HepG2 (cell line): ENCODE data around the gene ZNF292. TPM values are rescaled to one million over a fixed set of nuclear protein-coding genes. Genes with fewer than 3 reads are reported as not detected.

Experiments
- ATAC-seq: fragments of 200-7000 bp; cut with Tn5 transposase; 3 replicates; pipeline ENCODE4 v1.9.1; 2020; ENCODE audit warnings: mild to moderate bottlenecking, moderate library complexity
- BruUV-seq: library from RNA; stranded (reverse); fragments of 400-500 nt; replicated peaks from 2 replicates; lab custom pipeline; 2021; lab: Mats Ljungman, UMichigan
- CTCF ChIA-PET: fragments of 300-600 bp; formaldehyde crosslinking; extraction: SDS; loops from one replicate; lab custom pipeline; 2021; ENCODE audit warnings: low total read pairs, inconsistent platforms, low intra/inter-chr PET ratio; lab: Yijun Ruan, JAX
- POLR2A ChIA-PET: fragments of 350-600 bp; sonication (Branson Sonifier 250); formaldehyde crosslinking; loops from one replicate; lab custom pipeline; 2020; ENCODE audit warnings: antibody characterized with exemption, inconsistent platforms; lab: Yijun Ruan, JAX
- DNase-seq: peaks from one replicate; pipeline ENCODE4 v3.0.0-alpha.2; 2015; ENCODE audit warnings: low spot score
- FAIRE-seq: peaks from 3 replicates; lab custom pipeline; 2011; peaks lifted over from hg19 to GRCh38; lab: Jason Lieb, UNC
- H2AFZ ChIP-seq: one replicate; pipeline ENCODE4 v1.6.1; 2011; ENCODE audit warnings: low read length, inconsistent platforms
- H3K27ac ChIP-seq: fragments of 300-600 bp; 3 replicates; pipeline ENCODE4 v1.8.0; 2011; ENCODE audit warnings: mixed run types, mild to moderate bottlenecking, mixed read lengths, low read length, inconsistent platforms; ENCODE audit not compliant: insufficient read depth; ENCODE audit errors: extremely low read length
- H3K27me3 ChIP-seq, 2 experiments: fragments of 200-600 bp in 1 of 2; 2 replicates in 1 of 2; 3 replicates in 1 of 2; pipeline versions ENCODE4 v1.6.0 to v1.8.0; 2011; ENCODE audit warnings: low read length in 2 of 2, mild to moderate bottlenecking in 2 of 2, moderate library complexity in 2 of 2, inconsistent platforms in 1 of 2; ENCODE audit not compliant: insufficient read depth in 2 of 2, control insufficient read depth in 1 of 2
- H3K36me3 ChIP-seq, 2 experiments: fragments of 200-600 bp in 1 of 2; replicated peaks in 1 of 2; 2 replicates in 1 of 2; 3 replicates in 1 of 2; pipeline versions ENCODE4 v1.5.1 to v1.8.0; 2011; ENCODE audit warnings: low read length in 2 of 2, inconsistent platforms in 1 of 2; ENCODE audit not compliant: insufficient read depth in 2 of 2, control insufficient read depth in 1 of 2
- H3K4me1 ChIP-seq: 2 replicates; pipeline ENCODE4 v1.5.1; 2012; ENCODE audit warnings: low read length, inconsistent platforms; ENCODE audit not compliant: insufficient read depth
- H3K4me2 ChIP-seq: 2 replicates; pipeline ENCODE4 v1.6.0; 2011; ENCODE audit warnings: low read depth, low read length, inconsistent platforms
- H3K4me3 ChIP-seq, 3 experiments: fragments of 200-600 bp in 1 of 3; sonication (generic), shearing (Covaris generic) in 1 of 3; replicated peaks in 1 of 3; 2 replicates each; pipeline ENCODE4 v1.5.1; 2011 to 2016; ENCODE audit warnings: low read length in 3 of 3, inconsistent platforms in 2 of 3, low read depth in 2 of 3, mild to moderate bottlenecking in 2 of 3, control low read depth in 1 of 3, mixed read lengths in 1 of 3; ENCODE audit not compliant: insufficient read depth in 1 of 3
- H3K79me2 ChIP-seq: one replicate; pipeline ENCODE4 v1.6.1; 2011; ENCODE audit warnings: low read length, inconsistent platforms; ENCODE audit not compliant: insufficient read depth
- H3K9ac ChIP-seq: 2 replicates; pipeline ENCODE4 v1.6.0; 2011; ENCODE audit warnings: mild to moderate bottlenecking, low read depth, low read length, inconsistent platforms; ENCODE audit not compliant: insufficient read depth
- H3K9me3 ChIP-seq: 2 replicates; pipeline ENCODE4 v1.5.1; 2012; ENCODE audit warnings: mild to moderate bottlenecking, low read length
- H4K20me1 ChIP-seq: 2 replicates; pipeline ENCODE4 v1.6.0; 2011; ENCODE audit warnings: inconsistent platforms, mild to moderate bottlenecking, low read length, moderate library complexity; ENCODE audit not compliant: insufficient read depth
- BRCA1 ChIP-seq: sonication (generic); formaldehyde crosslinking; IDR thresholded peaks from 2 replicates; pipeline ENCODE4 v1.4.0; 2020; ENCODE audit warnings: missing genetic modification reagents
- CREB1 ChIP-seq, 2 experiments: fragments of 450-650 bp in 1 of 2; IDR thresholded peaks; 2 replicates each; pipeline ENCODE4 v1.6.1; 2016 to 2017; ENCODE audit warnings: control low read depth in 1 of 2, mild to moderate bottlenecking in 1 of 2, missing compliant biosample characterization in 1 of 2, missing genetic modification characterization in 1 of 2
- FOXA1 ChIP-seq, 2 experiments: fragments of 450-650 bp in 1 of 2; sonication (generic) in 1 of 2; formaldehyde crosslinking in 1 of 2; IDR thresholded peaks; 2 replicates each; pipeline versions ENCODE4 v1.4.0 to v1.6.1; 2016 to 2020; ENCODE audit warnings: missing genetic modification reagents in 1 of 2
- HIC2 ChIP-seq: sonication (generic); formaldehyde crosslinking; IDR thresholded peaks from 2 replicates; pipeline ENCODE4 v1.9.0; 2022; ENCODE audit warnings: low read depth, missing genetic modification reagents
- HNRNPH1 ChIP-seq: fragments of 200-400 bp; formaldehyde crosslinking; optimal IDR thresholded peaks from 2 replicates; pipeline ENCODE3; 2017; ENCODE audit warnings: mild to moderate bottlenecking, low read depth, low read length
- JUND ChIP-seq: sonication (generic); formaldehyde crosslinking; IDR thresholded peaks from 2 replicates; pipeline ENCODE4 v1.8.0; 2022; ENCODE audit warnings: mild to moderate bottlenecking, missing genetic modification reagents
- PAF1 ChIP-seq: IDR thresholded peaks from 2 replicates; pipeline ENCODE4 v1.6.1; 2016; ENCODE audit warnings: missing genetic modification reagents, missing compliant biosample characterization
- POLR2A ChIP-seq, 2 experiments: IDR thresholded peaks; 2 replicates each; pipeline ENCODE4 v1.6.1; 2011; ENCODE audit warnings: low read depth in 2 of 2, low read length in 2 of 2, mild to moderate bottlenecking in 1 of 2, moderate library complexity in 1 of 2; ENCODE audit not compliant: insufficient read depth in 1 of 2
- ZNF207 ChIP-seq: fragments of 450-650 bp; IDR thresholded peaks from 2 replicates; pipeline ENCODE4 v1.6.1; 2016; ENCODE audit warnings: antibody characterized with exemption, borderline replicate concordance
- ZNF335 ChIP-seq: sonication (generic); formaldehyde crosslinking; IDR thresholded peaks from 2 replicates; pipeline ENCODE4 v1.4.0; 2020; ENCODE audit warnings: missing genetic modification reagents
- ZNF746 ChIP-seq: sonication (generic); formaldehyde crosslinking; IDR thresholded peaks from 2 replicates; pipeline ENCODE4 v1.8.0; 2022; ENCODE audit warnings: mild to moderate bottlenecking, missing genetic modification reagents
- ZNF780A ChIP-seq: sonication (generic); formaldehyde crosslinking; IDR thresholded peaks from 2 replicates; pipeline ENCODE4 v1.8.0; 2022; ENCODE audit warnings: mild to moderate bottlenecking, missing genetic modification reagents, moderate library complexity
- ZNF883 ChIP-seq: sonication (generic); formaldehyde crosslinking; IDR thresholded peaks from 2 replicates; pipeline ENCODE4 v1.5.1; 2020; ENCODE audit warnings: mild to moderate bottlenecking, missing genetic modification reagents; ENCODE audit errors: not compliant biosample characterization
- WGBS: methylation state at CpG from one replicate; pipeline ENCODE4 v1.1.6; 2017; ENCODE audit warnings: low lambda C conversion rate; 5-methylcytosine and 5-hydroxymethylcytosine counted together
- in situ Hi-C: cut with HindIII; loops from 2 replicates; pipeline ENCODE4 v1.10.0; 2017; ENCODE audit warnings: low pct_unique_long_range_greater_than_20kb; ENCODE audit not compliant: extremely low pct_ligation_motif_present
- intact Hi-C: fragments of 100-400 bp; cut with micrococcal nuclease; formaldehyde crosslinking; loops from one replicate; pipeline ENCODE4 v1.10.0; 2022; ENCODE audit not compliant: unreplicated experiment
- polyA plus RNA-seq, 8 experiments: library from polyadenylated mRNA; depleted of rRNA in 3 of 8; stranded (reverse) in 7 of 8; unstranded in 1 of 8; fragments of >200 nt; fragmentation: Illumina TruSeq in 4 of 8; extraction: Trizol in 4 of 8; gene quantifications; 2 replicates each; pipeline versions ENCODE4 v1.2.1 to v1.2.3, GENCODE V29; 2011 to 2016; ENCODE audit warnings: low read depth in 4 of 8, missing spikeins in 1 of 8, mixed read lengths in 1 of 8; ENCODE audit not compliant: insufficient read depth in 1 of 8
- total RNA-seq, 5 experiments: library from RNA; depleted of rRNA; stranded (reverse); fragments of >200 nt; fragmentation: Illumina TruSeq; extraction: Trizol; gene quantifications; 2 replicates each; pipeline ENCODE4 v1.2.3, GENCODE V29; 2016; ENCODE audit warnings: low read depth in 1 of 5
- TF ChIP-seq, protein P1 (sequence below): IDR thresholded peaks from 2 replicates; pipeline ENCODE4 v1.6.1; 2018; ENCODE audit warnings: missing genetic modification reagents
- TF ChIP-seq, protein P2 (sequence below): sonication (generic); formaldehyde crosslinking; IDR thresholded peaks from 2 replicates; pipeline ENCODE4 v1.5.0; 2020; ENCODE audit warnings: mild to moderate bottlenecking, missing genetic modification reagents

Gene ZNF292
- total and polyA plus RNA-seq, 2 of the 13 experiments (the other 11 are each of a cell fraction or from before 2014, with no cell fraction given): 9.9 to 12.8 TPM

GRCh38 chr6:87171938-87172633 lies 16.7 kb downstream of the ZNF292 start:
- no TSS peak for BruUV-seq
- WGBS: 98% methylated on average over 2 of the region's 2 CpGs
- Histone ChIP-seq H4K20me1 (peaks cover 93% of the 10 kb centered on the region), H3K9me3 (no peaks in the 10 kb centered on the region), H3K4me3 (no peak overlapping the region), H3K27me3 (no peaks in the 10 kb centered on the region), H3K4me2 (no peak overlapping the region), H3K9ac (no peak overlapping the region), H3K4me1 (peaks cover 25% of the 10 kb centered on the region), H3K36me3 (peaks cover 2 to 7% of the 10 kb centered on the region in 2 experiments; a peak in 3 of 5 replicates), H3K27ac (no peak overlapping the region), H3K79me2 (peaks cover 98% of the 10 kb centered on the region), H2AFZ (no peak overlapping the region)
- ATAC-seq: no peak
- CTCF ChIA-PET: no interaction called here
- no peak for FAIRE-seq
- no peak for DNase-seq
- POLR2A ChIA-PET: no interaction called here
- TF ChIP-seq CREB1 (IDR thresholded peaks at IDR 0.05) (no peak), CREB1 (CRISPR knock-in tag; IDR thresholded peaks at IDR 0.05) (no peak), ZNF883 (CRISPR knock-in tag) (no peak), ZNF207 (no peak), PAF1 (no peak), HNRNPH1 (no peak), JUND (CRISPR knock-in tag) (no peak), POLR2A (IDR thresholded peaks at IDR 0.05; ENCODE audit: insufficient read depth in 1 of 2, low read depth in 2 of 2, low read length in 2 of 2) (no peak), FOXA1 (IDR thresholded peaks at IDR 0.05) (no peak), FOXA1 (CRISPR knock-in tag; IDR thresholded peaks at IDR 0.05) (no peak), HIC2 (CRISPR knock-in tag) (no peak), ZNF780A (CRISPR knock-in tag) (no peak), BRCA1 (CRISPR knock-in tag) (no peak), ZNF335 (CRISPR knock-in tag) (no peak), ZNF746 (CRISPR knock-in tag) (no peak)
- TF ChIP-seq, protein P1, sequence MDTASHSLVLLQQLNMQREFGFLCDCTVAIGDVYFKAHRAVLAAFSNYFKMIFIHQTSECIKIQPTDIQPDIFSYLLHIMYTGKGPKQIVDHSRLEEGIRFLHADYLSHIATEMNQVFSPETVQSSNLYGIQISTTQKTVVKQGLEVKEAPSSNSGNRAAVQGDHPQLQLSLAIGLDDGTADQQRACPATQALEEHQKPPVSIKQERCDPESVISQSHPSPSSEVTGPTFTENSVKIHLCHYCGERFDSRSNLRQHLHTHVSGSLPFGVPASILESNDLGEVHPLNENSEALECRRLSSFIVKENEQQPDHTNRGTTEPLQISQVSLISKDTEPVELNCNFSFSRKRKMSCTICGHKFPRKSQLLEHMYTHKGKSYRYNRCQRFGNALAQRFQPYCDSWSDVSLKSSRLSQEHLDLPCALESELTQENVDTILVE (CRISPR knock-in tag): no peak
- TF ChIP-seq, protein P2, sequence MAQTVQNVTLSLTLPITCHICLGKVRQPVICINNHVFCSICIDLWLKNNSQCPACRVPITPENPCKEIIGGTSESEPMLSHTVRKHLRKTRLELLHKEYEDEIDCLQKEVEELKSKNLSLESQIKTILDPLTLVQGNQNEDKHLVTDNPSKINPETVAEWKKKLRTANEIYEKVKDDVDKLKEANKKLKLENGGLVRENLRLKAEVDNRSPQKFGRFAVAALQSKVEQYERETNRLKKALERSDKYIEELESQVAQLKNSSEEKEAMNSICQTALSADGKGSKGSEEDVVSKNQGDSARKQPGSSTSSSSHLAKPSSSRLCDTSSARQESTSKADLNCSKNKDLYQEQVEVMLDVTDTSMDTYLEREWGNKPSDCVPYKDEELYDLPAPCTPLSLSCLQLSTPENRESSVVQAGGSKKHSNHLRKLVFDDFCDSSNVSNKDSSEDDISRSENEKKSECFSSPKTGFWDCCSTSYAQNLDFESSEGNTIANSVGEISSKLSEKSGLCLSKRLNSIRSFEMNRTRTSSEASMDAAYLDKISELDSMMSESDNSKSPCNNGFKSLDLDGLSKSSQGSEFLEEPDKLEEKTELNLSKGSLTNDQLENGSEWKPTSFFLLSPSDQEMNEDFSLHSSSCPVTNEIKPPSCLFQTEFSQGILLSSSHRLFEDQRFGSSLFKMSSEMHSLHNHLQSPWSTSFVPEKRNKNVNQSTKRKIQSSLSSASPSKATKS (CRISPR knock-in tag): no peak
- in situ Hi-C loops: no loop called here
- intact Hi-C loops: no loop called here
